Mammary epithelial cell (primary cell): ENCODE data around the gene KIAA1755.

Experiments
- EZH2 ChIP-seq: IDR thresholded peaks from 2 replicates; pipeline ENCODE4 v1.6.1; 2012; ENCODE audit warnings: low read length, inconsistent platforms, borderline replicate concordance
- TF ChIP-seq, protein P1 (sequence below), 2 donors: IDR thresholded peaks in 1 of 2; conservative IDR thresholded peaks in 1 of 2; 2 replicates each; pipeline ENCODE4 v1.5.1; 2011 to 2012; ENCODE audit warnings: inconsistent platforms in 2 of 2, low read length in 2 of 2, mild to moderate bottlenecking in 2 of 2, control low read depth in 1 of 2, low read depth in 1 of 2; ENCODE audit not compliant: insufficient read depth in 1 of 2; ENCODE audit errors: extremely low read depth in 1 of 2

DNA sequence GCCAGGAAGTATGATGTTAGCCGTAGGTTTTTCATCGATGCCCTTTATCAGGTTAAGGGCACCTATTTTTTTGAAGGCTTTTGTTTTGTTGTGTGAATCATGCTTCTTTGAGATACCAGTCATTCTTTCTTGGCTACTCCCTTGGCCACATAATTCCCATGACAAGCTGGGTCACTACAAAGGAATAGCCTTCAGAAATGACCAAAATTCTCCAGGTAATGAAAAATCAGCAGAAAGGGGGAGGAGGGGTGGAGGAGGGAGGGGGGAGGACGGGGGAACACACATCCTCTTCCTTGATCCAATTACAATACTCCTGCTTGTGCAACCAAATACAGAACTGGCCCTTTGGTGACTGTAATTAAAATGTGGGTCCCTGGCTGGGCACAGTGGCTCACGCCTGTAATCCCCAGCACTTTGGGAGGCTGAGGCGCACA is 73.7 kb downstream of the KIAA1755 start:
- TF ChIP-seq, protein P1, sequence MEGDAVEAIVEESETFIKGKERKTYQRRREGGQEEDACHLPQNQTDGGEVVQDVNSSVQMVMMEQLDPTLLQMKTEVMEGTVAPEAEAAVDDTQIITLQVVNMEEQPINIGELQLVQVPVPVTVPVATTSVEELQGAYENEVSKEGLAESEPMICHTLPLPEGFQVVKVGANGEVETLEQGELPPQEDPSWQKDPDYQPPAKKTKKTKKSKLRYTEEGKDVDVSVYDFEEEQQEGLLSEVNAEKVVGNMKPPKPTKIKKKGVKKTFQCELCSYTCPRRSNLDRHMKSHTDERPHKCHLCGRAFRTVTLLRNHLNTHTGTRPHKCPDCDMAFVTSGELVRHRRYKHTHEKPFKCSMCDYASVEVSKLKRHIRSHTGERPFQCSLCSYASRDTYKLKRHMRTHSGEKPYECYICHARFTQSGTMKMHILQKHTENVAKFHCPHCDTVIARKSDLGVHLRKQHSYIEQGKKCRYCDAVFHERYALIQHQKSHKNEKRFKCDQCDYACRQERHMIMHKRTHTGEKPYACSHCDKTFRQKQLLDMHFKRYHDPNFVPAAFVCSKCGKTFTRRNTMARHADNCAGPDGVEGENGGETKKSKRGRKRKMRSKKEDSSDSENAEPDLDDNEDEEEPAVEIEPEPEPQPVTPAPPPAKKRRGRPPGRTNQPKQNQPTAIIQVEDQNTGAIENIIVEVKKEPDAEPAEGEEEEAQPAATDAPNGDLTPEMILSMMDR (conservative IDR thresholded peaks at IDR 0.05 in 1 of 2, IDR thresholded peaks at IDR 0.05 in 1 of 2; ENCODE audit: extremely low read depth in 1 of 2, insufficient read depth in 1 of 2, low read depth in 1 of 2, low read length in 2 of 2): no peak
- no peak for TF ChIP-seq EZH2
